ENCODE results near the gene YES1.

YES1 gene

GRCh38 chr18:840516-840915, 28.5 kb upstream of the YES1 start:
- H3K79me1 ChIP-seq (replicated peaks; ENCODE audit: low read length, poor library complexity, severe bottlenecking) = no peaks in the 10 kb centered on the region
- H3K23ac ChIP-seq (ENCODE audit: low read length in 2 of 2) = no peak overlapping the region
- H2AFZ ChIP-seq (ENCODE audit: low read depth, low read length) = no peak overlapping the region
- WGBS = 100% methylated on average over 1 of the region's 2 CpGs
- H2BK12ac ChIP-seq (ENCODE audit: low read length in 2 of 2) = no peak overlapping the region
- no peak overlapping the region for H4K91ac ChIP-seq (ENCODE audit: low read length)
- H3K9ac ChIP-seq (ENCODE audit: low read length) = peak overlapping the region; percentile 48
- H3K27ac ChIP-seq (ENCODE audit: low read length, poor library complexity, severe bottlenecking) = no peak overlapping the region
- no peak overlapping the region for H3K4me3 ChIP-seq (ENCODE audit: insufficient read depth in 1 of 2, low read depth in 1 of 2, low read length in 2 of 2)
- H3K9me3 ChIP-seq (ENCODE audit: control insufficient read depth, low read length) = no peaks in the 10 kb centered on the region
- H3K18ac ChIP-seq (ENCODE audit: low read depth in 1 of 2, low read length in 2 of 2) = no peak overlapping the region
- no peak overlapping the region for H2AK5ac ChIP-seq (ENCODE audit: low read length, severe bottlenecking)
- no peak overlapping the region for H2BK15ac ChIP-seq (ENCODE audit: low read depth, poor library complexity, severe bottlenecking)
- H3K14ac ChIP-seq (ENCODE audit: low read length in 2 of 2) = no peak overlapping the region
- H4K8ac ChIP-seq (ENCODE audit: low read length) = no peak overlapping the region
- no peaks in the 10 kb centered on the region for H3K27me3 ChIP-seq (ENCODE audit: control insufficient read depth in 1 of 2, insufficient read depth in 1 of 2, low read length in 2 of 2)
- no peak overlapping the region for H2BK120ac ChIP-seq (ENCODE audit: low read depth, low read length)
- H2BK5ac ChIP-seq (ENCODE audit: low read depth, low read length, poor library complexity, severe bottlenecking) = no peak overlapping the region
- H3K4me2 ChIP-seq (ENCODE audit: low read length, poor library complexity, severe bottlenecking) = no peak overlapping the region
- DNase-seq = no peak
- no peaks in the 10 kb centered on the region for H3K36me3 ChIP-seq (ENCODE audit: control insufficient read depth in 1 of 2, insufficient read depth in 2 of 2, low read depth in 1 of 2, low read length in 2 of 2)
- H3K4ac ChIP-seq (ENCODE audit: low read depth in 1 of 2, low read length in 2 of 2) = no peak overlapping the region
- peaks cover 4% of the 10 kb centered on the region for H3K4me1 ChIP-seq (ENCODE audit: control insufficient read depth, insufficient read depth, low read depth, low read length)

DNA sequence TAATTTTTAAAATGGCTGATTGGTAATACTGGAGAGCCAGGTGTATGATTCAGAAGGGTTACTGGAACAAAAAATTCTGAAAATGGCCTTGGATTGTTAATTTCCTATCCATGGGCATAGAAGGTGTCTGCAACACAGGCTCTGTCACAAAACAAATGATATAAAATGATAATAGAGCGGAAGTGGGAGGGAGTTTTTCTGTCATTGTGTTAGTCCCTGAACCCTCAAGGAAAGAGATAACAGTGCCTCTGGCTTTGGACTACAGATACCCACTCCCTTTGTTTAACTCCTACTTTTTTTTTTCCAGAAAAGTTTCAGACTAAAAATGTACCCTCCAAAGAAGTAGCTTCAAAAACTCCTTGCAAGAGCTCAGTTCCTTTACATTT, 28.0 kb upstream of the YES1 start:
- H4K91ac ChIP-seq (ENCODE audit: low read length) = no peak overlapping the region
- H3K4me1 ChIP-seq (ENCODE audit: control insufficient read depth, insufficient read depth, low read depth, low read length) = peaks cover 4% of the 10 kb centered on the region
- WGBS = no CpG with 5 or more reads among the region's 1 CpG
- DNase-seq = no peak
- no peak overlapping the region for H3K18ac ChIP-seq (ENCODE audit: low read depth in 1 of 2, low read length in 2 of 2)
- H3K4me2 ChIP-seq (ENCODE audit: low read length, poor library complexity, severe bottlenecking) = no peak overlapping the region
- H2AK5ac ChIP-seq (ENCODE audit: low read length, severe bottlenecking) = no peak overlapping the region
- H3K27me3 ChIP-seq (ENCODE audit: control insufficient read depth in 1 of 2, insufficient read depth in 1 of 2, low read length in 2 of 2) = no peaks in the 10 kb centered on the region
- no peak overlapping the region for H2BK15ac ChIP-seq (ENCODE audit: low read depth, poor library complexity, severe bottlenecking)
- no peak overlapping the region for H3K14ac ChIP-seq (ENCODE audit: low read length in 2 of 2)
- peak overlapping the region; percentile 48 for H3K9ac ChIP-seq (ENCODE audit: low read length)
- H3K4ac ChIP-seq (ENCODE audit: low read depth in 1 of 2, low read length in 2 of 2) = no peak overlapping the region
- no peak overlapping the region for H2BK5ac ChIP-seq (ENCODE audit: low read depth, low read length, poor library complexity, severe bottlenecking)
- no peak overlapping the region for H3K4me3 ChIP-seq (ENCODE audit: insufficient read depth in 1 of 2, low read depth in 1 of 2, low read length in 2 of 2)
- H3K9me3 ChIP-seq (ENCODE audit: control insufficient read depth, low read length) = no peaks in the 10 kb centered on the region
- no peak overlapping the region for H2BK12ac ChIP-seq (ENCODE audit: low read length in 2 of 2)
- no peak overlapping the region for H2AFZ ChIP-seq (ENCODE audit: low read depth, low read length)
- no peaks in the 10 kb centered on the region for H3K36me3 ChIP-seq (ENCODE audit: control insufficient read depth in 1 of 2, insufficient read depth in 2 of 2, low read depth in 1 of 2, low read length in 2 of 2)
- H3K23ac ChIP-seq (ENCODE audit: low read length in 2 of 2) = no peak overlapping the region
- no peak overlapping the region for H4K8ac ChIP-seq (ENCODE audit: low read length)
- no peaks in the 10 kb centered on the region for H3K79me1 ChIP-seq (replicated peaks; ENCODE audit: low read length, poor library complexity, severe bottlenecking)
- no peak overlapping the region for H3K27ac ChIP-seq (ENCODE audit: low read length, poor library complexity, severe bottlenecking)
- H2BK120ac ChIP-seq (ENCODE audit: low read depth, low read length) = no peak overlapping the region

DNA sequence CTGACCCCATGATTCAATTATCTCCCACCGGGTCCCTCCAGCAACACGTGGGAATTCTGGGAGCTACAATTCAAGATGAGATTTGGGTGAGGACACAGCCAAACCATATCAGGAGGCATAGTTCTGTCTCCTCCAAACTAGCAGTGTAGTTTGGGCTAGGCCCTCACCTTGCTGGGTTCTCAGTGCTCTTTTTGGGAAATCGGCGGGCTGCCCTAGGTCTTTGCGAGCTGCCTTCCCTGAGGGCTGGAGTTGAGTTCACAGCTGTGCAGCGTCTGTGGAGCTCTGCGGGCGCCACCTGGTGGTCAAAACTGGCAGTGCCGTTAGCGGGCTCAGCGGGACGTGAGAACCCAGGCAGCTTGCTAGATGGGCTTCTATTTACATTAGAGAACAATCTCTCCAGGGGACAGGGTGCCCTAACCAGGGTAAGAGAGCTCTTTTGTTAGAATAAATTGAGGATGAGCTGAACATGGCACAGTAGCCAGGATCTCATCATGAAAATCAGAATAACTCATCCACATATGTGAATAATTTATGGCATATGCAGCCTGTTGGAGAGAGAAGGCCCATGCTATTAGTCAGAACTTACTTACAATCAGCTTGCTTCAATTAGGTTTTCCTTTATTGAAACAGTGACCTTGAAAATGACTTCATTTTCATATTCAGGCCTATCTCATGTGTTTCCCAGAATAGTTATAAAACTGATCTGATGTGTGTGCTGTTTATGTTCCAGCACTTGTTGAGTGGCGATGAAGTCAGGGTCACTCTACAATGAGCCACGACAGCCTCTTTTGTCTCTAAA, 27.4 kb upstream of the YES1 start:
- Histone ChIP-seq H3K4ac (ENCODE audit: low read depth in 1 of 2, low read length in 2 of 2) (no peak overlapping the region), H2AK5ac (ENCODE audit: low read length, severe bottlenecking) (no peak overlapping the region), H3K79me1 (replicated peaks; ENCODE audit: low read length, poor library complexity, severe bottlenecking) (no peaks in the 10 kb centered on the region), H3K9ac (ENCODE audit: low read length) (peak overlapping the region; percentile 48), H2AFZ (ENCODE audit: low read depth, low read length) (peak overlapping the region; percentile 85), H4K91ac (ENCODE audit: low read length) (no peak overlapping the region), H3K4me2 (ENCODE audit: low read length, poor library complexity, severe bottlenecking) (peak overlapping the region; percentile 49), H2BK5ac (ENCODE audit: low read depth, low read length, poor library complexity, severe bottlenecking) (no peak overlapping the region), H4K8ac (ENCODE audit: low read length) (no peak overlapping the region), H3K23ac (ENCODE audit: low read length in 2 of 2) (no peak overlapping the region), H3K27me3 (ENCODE audit: control insufficient read depth in 1 of 2, insufficient read depth in 1 of 2, low read length in 2 of 2) (no peaks in the 10 kb centered on the region), H3K27ac (ENCODE audit: low read length, poor library complexity, severe bottlenecking) (no peak overlapping the region), H2BK120ac (ENCODE audit: low read depth, low read length) (no peak overlapping the region), H2BK12ac (ENCODE audit: low read length in 2 of 2) (peak overlapping the region in 1 of 2 experiments; percentile 77), H3K4me1 (ENCODE audit: control insufficient read depth, insufficient read depth, low read depth, low read length) (peaks cover 4% of the 10 kb centered on the region), H3K4me3 (ENCODE audit: insufficient read depth in 1 of 2, low read depth in 1 of 2, low read length in 2 of 2) (peak overlapping the region in 1 of 2 experiments; percentile 25), H3K9me3 (ENCODE audit: control insufficient read depth, low read length) (no peaks in the 10 kb centered on the region), H2BK15ac (ENCODE audit: low read depth, poor library complexity, severe bottlenecking) (no peak overlapping the region), H3K36me3 (ENCODE audit: control insufficient read depth in 1 of 2, insufficient read depth in 2 of 2, low read depth in 1 of 2, low read length in 2 of 2) (no peaks in the 10 kb centered on the region), H3K14ac (ENCODE audit: low read length in 2 of 2) (no peak overlapping the region), H3K18ac (ENCODE audit: low read depth in 1 of 2, low read length in 2 of 2) (no peak overlapping the region)
- 23% methylated on average over 14 of the region's 14 CpGs for WGBS
- DNase-seq = peak; percentile 81

- Histone ChIP-seq H3K14ac (ENCODE audit: low read length in 2 of 2) (no peak overlapping the region), H3K18ac (ENCODE audit: low read depth in 1 of 2, low read length in 2 of 2) (no peak overlapping the region), H2AFZ (ENCODE audit: low read depth, low read length) (no peak overlapping the region), H3K9ac (ENCODE audit: low read length) (peak overlapping the region; percentile 24), H2BK120ac (ENCODE audit: low read depth, low read length) (no peak overlapping the region), H3K4me1 (ENCODE audit: control insufficient read depth, insufficient read depth, low read depth, low read length) (peaks cover 4% of the 10 kb centered on the region), H3K23ac (ENCODE audit: low read length in 2 of 2) (no peak overlapping the region), H3K27ac (ENCODE audit: low read length, poor library complexity, severe bottlenecking) (no peak overlapping the region), H3K79me1 (replicated peaks; ENCODE audit: low read length, poor library complexity, severe bottlenecking) (no peaks in the 10 kb centered on the region), H4K91ac (ENCODE audit: low read length) (peak overlapping the region; percentile 7), H3K9me3 (ENCODE audit: control insufficient read depth, low read length) (no peaks in the 10 kb centered on the region), H3K27me3 (ENCODE audit: control insufficient read depth in 1 of 2, insufficient read depth in 1 of 2, low read length in 2 of 2) (no peaks in the 10 kb centered on the region), H2AK5ac (ENCODE audit: low read length, severe bottlenecking) (no peak overlapping the region), H2BK5ac (ENCODE audit: low read depth, low read length, poor library complexity, severe bottlenecking) (no peak overlapping the region), H4K8ac (ENCODE audit: low read length) (no peak overlapping the region), H3K4me3 (ENCODE audit: insufficient read depth in 1 of 2, low read depth in 1 of 2, low read length in 2 of 2) (no peak overlapping the region), H3K36me3 (ENCODE audit: control insufficient read depth in 1 of 2, insufficient read depth in 2 of 2, low read depth in 1 of 2, low read length in 2 of 2) (no peaks in the 10 kb centered on the region), H3K4ac (ENCODE audit: low read depth in 1 of 2, low read length in 2 of 2) (no peak overlapping the region), H2BK12ac (ENCODE audit: low read length in 2 of 2) (no peak overlapping the region), H2BK15ac (ENCODE audit: low read depth, poor library complexity, severe bottlenecking) (no peak overlapping the region), H3K4me2 (ENCODE audit: low read length, poor library complexity, severe bottlenecking) (no peak overlapping the region)
- DNase-seq = no peak
- 100% methylated on average over 2 of the region's 2 CpGs for WGBS
Measured at GRCh38 chr18:837922-838321, 25.9 kb upstream of the YES1 start.
